HG03575 (cell line): Measurements from ENCODE around the gene CTU1.

Source experiments
- ATAC-seq: cut with Tn5 transposase; IDR thresholded peaks from one replicate; pipeline ENCODE4 v1.9.1; 2021; ENCODE audit not compliant: unreplicated experiment, insufficient number of reproducible peaks, low FRiP score; ENCODE audit errors: extremely low read depth

CTU1 gene

DNA sequence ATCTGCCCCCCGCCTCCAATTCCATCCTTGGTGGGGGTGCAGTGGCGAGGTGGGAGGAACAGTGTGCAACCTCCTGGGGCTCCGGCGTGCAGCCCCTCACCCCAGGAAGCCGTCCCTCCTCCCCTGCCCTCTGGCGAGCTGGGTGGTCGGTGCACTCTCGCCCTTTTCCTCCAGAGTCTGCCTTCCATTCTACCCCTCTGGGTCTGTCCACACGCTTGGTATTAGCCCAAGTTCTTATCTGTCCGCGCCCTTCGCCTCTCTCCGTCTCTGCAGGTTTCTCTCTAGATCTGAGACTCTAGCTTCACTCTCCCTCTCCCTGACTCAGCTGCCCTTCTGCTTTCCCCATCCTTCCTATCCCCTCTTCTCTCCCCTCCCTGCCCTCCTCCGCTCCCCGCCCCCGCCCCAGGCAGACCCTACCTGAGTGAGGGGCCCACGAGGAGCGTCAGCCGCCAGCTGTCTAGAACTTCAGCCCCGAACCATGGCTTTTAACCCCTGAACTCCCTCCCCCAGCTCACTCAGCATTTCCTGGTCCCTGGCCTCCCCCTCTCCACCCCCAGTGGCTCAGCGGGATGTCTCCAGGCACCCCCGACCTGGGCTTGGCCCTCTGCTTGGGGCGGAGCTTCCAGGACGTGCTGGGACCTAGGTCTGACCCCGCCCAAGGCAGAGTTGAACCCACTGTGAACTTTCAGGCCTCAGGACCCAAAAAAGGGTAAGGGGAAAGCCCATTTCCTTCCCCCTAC lies 42.8 kb downstream of the CTU1 start:
- no peak for ATAC-seq

GRCh38 chr19:51064534-51065220 lies 43.5 kb downstream of the CTU1 start, which contains the start of gene KLK13:
Gene KLK13 (minus strand): TSS chr19:51065092. CDS start chr19:51065067, 25 bp downstream.
- ATAC-seq: no peak

DNA sequence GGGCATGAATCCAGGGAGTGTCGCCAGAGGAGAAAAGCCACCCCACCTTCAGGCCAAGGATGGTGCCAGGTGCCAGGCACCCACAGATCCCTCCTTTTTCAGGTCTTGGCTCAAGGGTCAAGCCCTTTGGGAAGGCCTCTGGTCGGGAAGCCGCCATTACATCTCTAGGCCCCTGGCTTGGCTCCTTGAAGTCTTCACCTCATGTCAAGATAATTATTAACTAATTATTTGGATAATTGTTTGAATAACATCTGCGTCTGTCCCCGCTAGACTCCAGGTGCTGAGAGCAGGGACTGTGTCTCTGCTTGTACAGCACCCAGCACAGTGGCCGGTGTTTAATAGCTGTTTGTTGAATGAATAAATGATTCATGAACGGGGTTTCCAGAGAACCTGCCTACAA lies 44.5 kb downstream of the CTU1 start:
- ATAC-seq: no peak

GRCh38 chr19:51060973-51061372 lies 47.2 kb downstream of the CTU1 start:
- no peak for ATAC-seq

GRCh38 chr19:51060336-51060735 lies 47.9 kb downstream of the CTU1 start:
- ATAC-seq: no peak

DNA sequence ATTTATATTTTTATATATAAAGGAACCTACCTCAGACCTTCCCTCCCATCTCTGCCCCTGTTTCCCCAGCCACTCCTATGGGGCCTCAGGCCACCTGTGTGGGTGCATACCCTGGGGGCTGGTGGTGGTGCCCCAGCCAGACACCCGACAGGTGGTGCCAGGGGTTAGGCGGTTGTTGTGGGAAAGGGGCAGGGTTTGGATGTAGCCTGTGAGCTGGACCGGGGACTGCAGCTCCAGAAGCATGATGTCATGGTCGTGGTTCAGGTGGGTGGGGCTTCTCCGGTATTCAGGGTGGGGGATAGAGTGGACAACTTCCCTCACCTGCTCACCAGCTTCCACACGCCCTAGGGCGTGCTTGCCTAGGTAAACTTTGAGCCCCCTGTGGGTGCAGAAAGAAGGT lies 48.5 kb downstream of the CTU1 start:
- ATAC-seq: no peak

GRCh38 chr19:51055866-51056265 lies 52.3 kb downstream of the CTU1 start:
- no peak for ATAC-seq
